Endodermal cell (in vitro differentiated cells): ENCODE results near the gene TRIM9. TPM values are rescaled to one million over a fixed set of nuclear protein-coding genes. Genes with fewer than 3 reads are reported as not detected.

Source experiments
- DNase-seq: peaks from one replicate; pipeline ENCODE4 v3.0.0-alpha.2; 2017
- H3K27ac ChIP-seq: 2 replicates; pipeline ENCODE4 v1.5.1; 2013; ENCODE audit warnings: mild to moderate bottlenecking, low read depth, low read length, moderate library complexity
- H3K27me3 ChIP-seq: 2 replicates; pipeline ENCODE4 v1.6.1; 2013; ENCODE audit warnings: mild to moderate bottlenecking, low read length, moderate library complexity; ENCODE audit not compliant: insufficient read depth, control insufficient read depth, poor library complexity, severe bottlenecking
- H3K36me3 ChIP-seq: 2 replicates; pipeline ENCODE4 v1.7.0; 2013; ENCODE audit warnings: mild to moderate bottlenecking, low read length, moderate library complexity; ENCODE audit not compliant: control insufficient read depth, insufficient read depth
- H3K4me1 ChIP-seq: one replicate; pipeline ENCODE4 v1.7.0; 2013; ENCODE audit warnings: low read length; ENCODE audit not compliant: control insufficient read depth, insufficient read depth
- H3K4me3 ChIP-seq: 2 replicates; pipeline ENCODE4 v1.5.1; 2013; ENCODE audit warnings: mild to moderate bottlenecking, low read length, moderate library complexity
- H3K9ac ChIP-seq: 2 replicates; pipeline ENCODE4 v1.6.1; 2013; ENCODE audit warnings: mild to moderate bottlenecking, low read length, moderate library complexity; ENCODE audit not compliant: poor library complexity, severe bottlenecking; ENCODE audit errors: extremely low read depth
- H3K9me3 ChIP-seq: 2 replicates; pipeline ENCODE4 v1.6.1; 2013; ENCODE audit warnings: mild to moderate bottlenecking, low read length, moderate library complexity; ENCODE audit not compliant: control insufficient read depth
- H3K27ac Mint-ChIP-seq: 2 replicates; pipeline ENCODE4 v1.8.0; 2020; ENCODE audit warnings: mixed read lengths
- H3K27me3 Mint-ChIP-seq: 2 replicates; pipeline ENCODE4 v1.8.0; 2021; ENCODE audit warnings: mild to moderate bottlenecking, mixed read lengths; ENCODE audit not compliant: insufficient read depth
- H3K36me3 Mint-ChIP-seq: 2 replicates; pipeline ENCODE4 v1.8.0; 2020; ENCODE audit warnings: low read depth, mixed read lengths
- H3K4me1 Mint-ChIP-seq: 2 replicates; pipeline ENCODE4 v1.8.0; 2020; ENCODE audit warnings: mixed read lengths
- H3K4me3 Mint-ChIP-seq: 2 replicates; pipeline ENCODE4 v1.8.0; 2020; ENCODE audit warnings: mild to moderate bottlenecking, moderate library complexity, mixed read lengths
- H3K9me3 Mint-ChIP-seq: 2 replicates; pipeline ENCODE4 v1.8.0; 2020; ENCODE audit warnings: mild to moderate bottlenecking, mixed read lengths
- CTCF ChIP-seq: fragments of 200-600 bp; sonication (generic); conservative IDR thresholded peaks from 2 replicates; pipeline ENCODE4 v1.5.0; 2021; ENCODE audit warnings: antibody characterized with exemption, mild to moderate bottlenecking
- WGBS, 2 experiments: methylation state at CpG; one replicate each; pipeline versions ENCODE4 v1.1.5 to v1.1.7; 2013; ENCODE audit warnings: missing lambda C conversion rate in 2 of 2, mixed read lengths in 1 of 2; ENCODE audit not compliant: insufficient coverage in 1 of 2, insufficient read length in 1 of 2; 5-methylcytosine and 5-hydroxymethylcytosine counted together
- total RNA-seq, 2 donors: library from RNA; stranded (reverse); fragmentation: NEBNext Ultra II Directional in 1 of 2; extraction: Animal tissue kit (Norgen Biotek cat#: 25700) in 1 of 2; gene quantifications; 2 replicates in 1 of 2; 3 replicates in 1 of 2; pipeline ENCODE4 v1.2.1, GENCODE V29; 2021

Gene TRIM9
- total RNA-seq, 2 donors from 2014 or later, result 0.81 to 0.82 TPM

DNA sequence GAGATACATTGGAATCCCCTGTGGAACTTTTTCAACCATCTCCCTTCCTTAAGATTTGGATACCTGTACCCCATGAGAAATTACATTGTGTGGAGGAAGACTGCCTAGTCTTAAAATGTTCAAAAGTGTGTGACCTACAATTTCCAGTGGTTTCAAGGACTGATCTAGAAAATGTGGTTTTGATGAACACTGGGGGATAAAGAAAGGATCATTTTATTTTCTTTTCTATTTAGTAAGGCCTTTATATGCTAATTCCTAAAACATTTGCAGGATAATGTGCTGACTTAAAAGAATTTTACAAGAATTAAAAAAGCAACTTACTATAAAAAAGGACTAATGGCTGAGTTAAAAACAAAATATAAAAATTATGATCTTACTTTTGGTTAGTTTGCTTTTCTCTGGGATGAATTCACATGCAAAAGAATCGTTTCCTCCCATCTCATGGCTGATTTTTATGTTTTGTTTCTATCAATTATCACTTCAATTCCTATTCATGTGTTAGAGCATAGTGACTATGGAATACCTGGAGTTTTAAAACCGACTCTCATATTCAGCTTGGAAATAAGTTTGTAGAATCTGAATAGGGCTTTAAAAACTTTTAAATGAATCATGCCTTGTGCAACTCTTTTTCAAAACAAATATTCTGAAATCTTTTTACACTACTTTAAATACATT is 110.7 kb downstream of the TRIM9 start:
- no peak for DNase-seq
- Mint-ChIP-seq H3K27ac (no peak overlapping the region), H3K27me3 (peaks cover 6% of the 10 kb centered on the region), H3K9me3 (no peaks in the 10 kb centered on the region), H3K4me1 (peaks cover 6% of the 10 kb centered on the region), H3K4me3 (no peak overlapping the region), H3K36me3 (no peaks in the 10 kb centered on the region)
- Histone ChIP-seq H3K4me3 (no peak overlapping the region), H3K4me1 (no peaks in the 10 kb centered on the region), H3K9ac (no peak overlapping the region), H3K27ac (no peak overlapping the region), H3K36me3 (no peaks in the 10 kb centered on the region), H3K9me3 (no peaks in the 10 kb centered on the region), H3K27me3 (no peaks in the 10 kb centered on the region)
- 83% methylated on average over 1 of the region's 2 CpGs; no CpG with 5 or more reads in 1 of the 2 experiments for WGBS, 2 experiments
- no peak for TF ChIP-seq CTCF

- 78 to 89% methylated on average over 3 to 5 of the region's 5 CpGs for WGBS, 2 experiments
Observed at GRCh38 chr14:50979941-50980850, 114.7 kb downstream of the TRIM9 start.

DNA sequence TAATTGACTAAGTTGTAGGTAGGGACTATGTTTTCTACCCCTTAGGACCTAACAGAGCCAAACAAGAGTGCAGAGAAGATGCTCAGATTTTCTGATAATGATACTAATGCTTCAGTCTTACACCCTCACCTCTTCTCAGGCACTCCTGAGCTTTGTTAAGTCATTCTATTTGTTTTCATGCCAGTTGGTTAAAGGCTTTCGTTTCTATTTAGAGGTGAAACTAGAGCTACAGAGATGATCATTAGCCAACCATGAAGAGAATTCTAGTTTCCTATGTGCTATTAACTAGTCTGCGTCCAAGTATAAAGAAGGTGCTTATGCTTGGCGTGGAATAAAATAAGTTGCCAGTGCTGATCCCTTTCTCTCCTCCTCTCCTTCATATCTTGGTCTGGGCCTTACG is 116.0 kb downstream of the TRIM9 start:
- DNase-seq, result no peak
- no peak for TF ChIP-seq CTCF
- H3K36me3 ChIP-seq, result no peaks in the 10 kb centered on the region
- peaks cover 6% of the 10 kb centered on the region for H3K4me1 ChIP-seq
- peaks cover 4% of the 10 kb centered on the region for H3K27me3 Mint-ChIP-seq
- no peaks in the 10 kb centered on the region for H3K36me3 Mint-ChIP-seq
- peaks cover 4% of the 10 kb centered on the region for H3K4me1 Mint-ChIP-seq
- no peak overlapping the region for H3K27ac ChIP-seq
- no peaks in the 10 kb centered on the region for H3K9me3 ChIP-seq
- WGBS, 2 experiments, result 95 to 100% methylated on average over 2 to 4 of the region's 4 CpGs
- H3K9ac ChIP-seq, result no peak overlapping the region
- no peak overlapping the region for H3K27ac Mint-ChIP-seq
- H3K9me3 Mint-ChIP-seq, result no peaks in the 10 kb centered on the region
- H3K4me3 Mint-ChIP-seq, result no peak overlapping the region
- H3K4me3 ChIP-seq, result no peak overlapping the region
- H3K27me3 ChIP-seq, result no peaks in the 10 kb centered on the region

More at GRCh38 chr14:50979941-50980850, 114.7 kb downstream of the TRIM9 start:
- Histone ChIP-seq H3K27ac (no peak overlapping the region), H3K36me3 (no peaks in the 10 kb centered on the region), H3K9ac (no peak overlapping the region), H3K4me1 (peaks cover 6% of the 10 kb centered on the region), H3K9me3 (no peaks in the 10 kb centered on the region), H3K27me3 (no peaks in the 10 kb centered on the region), H3K4me3 (no peak overlapping the region)
- H3K27ac Mint-ChIP-seq, result no peak overlapping the region
- H3K27me3 Mint-ChIP-seq, result peaks cover 4% of the 10 kb centered on the region
- H3K4me1 Mint-ChIP-seq, result peaks cover 4% of the 10 kb centered on the region
- DNase-seq, result no peak
- H3K4me3 Mint-ChIP-seq, result no peak overlapping the region
- no peak for TF ChIP-seq CTCF
- no peaks in the 10 kb centered on the region for H3K36me3 Mint-ChIP-seq
- no peaks in the 10 kb centered on the region for H3K9me3 Mint-ChIP-seq
